Activated naive CD8-positive, alpha-beta T cell treated with anti-CD3 and anti-CD28 coated beads, Interleukin-2, amount 50 U/mL, for 24 hours (primary cell): Measurements from ENCODE around the gene CEMIP.

Source experiments
- ATAC-seq: fragments of 150-1000 bp; cut with Tn5 transposase; one replicate; pipeline ENCODE4 v1.10.0; 2021
- DNase-seq: peaks from one replicate; pipeline ENCODE4 v3.0.0; 2021
- H3K27ac Mint-ChIP-seq: one replicate; pipeline ENCODE4 v1.8.0; 2021; ENCODE audit warnings: mild to moderate bottlenecking, mixed read lengths
- H3K27me3 Mint-ChIP-seq: one replicate; pipeline ENCODE4 v1.8.0; 2021; ENCODE audit warnings: mixed read lengths
- H3K36me3 Mint-ChIP-seq: one replicate; pipeline ENCODE4 v1.8.0; 2021; ENCODE audit warnings: low read depth, mixed read lengths
- H3K4me1 Mint-ChIP-seq: one replicate; pipeline ENCODE4 v1.8.0; 2021; ENCODE audit warnings: mixed read lengths
- H3K4me3 Mint-ChIP-seq: one replicate; pipeline ENCODE4 v1.8.0; 2021; ENCODE audit warnings: mild to moderate bottlenecking, moderate library complexity, mixed read lengths
- H3K9me3 Mint-ChIP-seq: one replicate; pipeline ENCODE4 v1.8.0; 2021; ENCODE audit warnings: mixed read lengths

CEMIP gene

DNA sequence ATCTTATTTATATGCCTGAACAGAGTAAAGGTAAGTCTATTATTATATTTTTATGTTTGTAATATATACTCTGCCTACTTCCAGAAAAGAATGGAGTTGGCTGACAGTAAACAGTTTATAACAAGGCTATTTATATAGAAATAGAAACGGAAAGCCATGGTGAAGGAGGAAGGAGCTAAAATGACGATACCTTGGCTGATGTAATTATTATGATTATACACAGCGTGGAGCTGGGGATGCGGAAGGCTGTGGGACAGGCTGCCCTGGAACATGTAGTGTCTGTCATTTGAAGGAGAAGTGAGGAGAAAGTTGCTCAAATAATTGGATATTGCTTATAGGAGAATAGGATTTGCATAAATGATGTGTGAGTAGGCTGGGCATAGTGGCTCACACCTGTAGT lies 37.8 kb downstream of the CEMIP start:
- H3K27ac Mint-ChIP-seq, result no peak overlapping the region
- H3K36me3 Mint-ChIP-seq, result no peaks in the 10 kb centered on the region
- H3K9me3 Mint-ChIP-seq, result no peaks in the 10 kb centered on the region
- ATAC-seq, result no peak
- peaks cover 6% of the 10 kb centered on the region for H3K27me3 Mint-ChIP-seq
- H3K4me1 Mint-ChIP-seq, result no peaks in the 10 kb centered on the region
- H3K4me3 Mint-ChIP-seq, result no peak overlapping the region
- no peak for DNase-seq

DNA sequence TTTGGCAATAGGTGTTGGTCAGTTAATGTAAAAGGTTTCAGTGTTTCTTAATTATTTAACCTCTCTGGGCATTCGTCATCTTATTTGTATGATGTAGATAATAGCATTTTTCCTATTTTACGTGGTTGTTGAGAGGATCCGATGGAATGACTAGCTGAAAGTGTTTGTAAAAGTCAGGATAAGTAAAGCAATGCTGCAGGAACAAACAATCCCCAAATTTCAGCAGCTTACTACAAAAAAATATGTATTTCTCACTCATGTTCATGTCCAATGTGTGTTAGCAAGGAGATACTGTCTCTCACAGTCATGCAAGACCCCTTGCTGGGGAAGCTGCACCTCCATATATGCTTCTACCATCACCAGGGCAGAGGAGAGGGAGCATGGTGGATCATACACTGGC lies 38.7 kb downstream of the CEMIP start:
- Mint-ChIP-seq H3K4me3 (no peak overlapping the region), H3K27ac (no peak overlapping the region), H3K27me3 (peaks cover 6% of the 10 kb centered on the region), H3K4me1 (no peaks in the 10 kb centered on the region), H3K9me3 (no peaks in the 10 kb centered on the region), H3K36me3 (no peaks in the 10 kb centered on the region)
- DNase-seq, result no peak
- no peak for ATAC-seq

DNA sequence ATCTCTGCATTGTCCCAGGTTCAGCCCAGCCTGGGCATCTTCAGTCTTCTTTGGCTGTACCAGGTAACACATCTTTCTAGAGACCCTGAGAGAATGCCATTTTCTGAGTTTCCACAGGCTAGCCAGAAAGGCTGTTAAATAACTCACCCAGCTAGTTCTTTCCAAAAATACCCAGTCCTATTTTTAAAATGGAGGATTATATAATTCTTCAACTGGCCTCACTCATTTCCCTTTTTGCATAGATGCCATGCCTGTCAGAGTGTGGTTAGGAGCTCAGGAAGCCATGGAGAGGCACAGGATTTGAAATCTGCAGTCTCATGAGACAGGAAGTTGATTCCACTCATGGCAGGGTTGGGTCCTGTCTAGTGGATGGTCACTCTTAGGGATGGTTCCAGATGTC lies 39.8 kb downstream of the CEMIP start:
- no peak overlapping the region for H3K27ac Mint-ChIP-seq
- H3K4me1 Mint-ChIP-seq, result no peaks in the 10 kb centered on the region
- H3K27me3 Mint-ChIP-seq, result peaks cover 6% of the 10 kb centered on the region
- no peaks in the 10 kb centered on the region for H3K36me3 Mint-ChIP-seq
- no peak overlapping the region for H3K4me3 Mint-ChIP-seq
- no peak for ATAC-seq
- no peaks in the 10 kb centered on the region for H3K9me3 Mint-ChIP-seq
- no peak for DNase-seq

DNA sequence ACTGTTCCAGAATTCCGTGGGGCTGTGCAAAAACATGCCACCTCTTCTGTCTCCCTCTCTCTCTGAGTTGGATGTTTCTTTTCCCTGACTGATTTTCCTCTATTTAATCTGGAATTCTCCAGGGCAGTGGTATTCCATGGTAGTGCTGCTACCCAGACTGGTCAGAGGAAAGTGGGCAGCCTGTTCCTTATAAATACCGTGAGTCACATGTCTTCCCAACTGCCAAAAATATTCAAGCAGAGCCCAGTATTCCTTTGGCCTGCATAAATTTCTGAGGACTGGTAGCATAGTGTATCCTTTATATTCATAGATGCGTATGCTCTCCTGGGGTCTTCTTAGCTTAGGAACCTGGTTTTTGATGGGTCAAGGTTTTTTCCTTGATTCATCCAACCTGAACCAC lies 40.9 kb downstream of the CEMIP start:
- no peaks in the 10 kb centered on the region for H3K36me3 Mint-ChIP-seq
- DNase-seq (no peak), ATAC-seq (no peak)
- H3K4me3 Mint-ChIP-seq, result no peak overlapping the region
- no peak overlapping the region for H3K27ac Mint-ChIP-seq
- H3K27me3 Mint-ChIP-seq, result peaks cover 2% of the 10 kb centered on the region
- no peaks in the 10 kb centered on the region for H3K9me3 Mint-ChIP-seq
- H3K4me1 Mint-ChIP-seq, result no peaks in the 10 kb centered on the region

DNA sequence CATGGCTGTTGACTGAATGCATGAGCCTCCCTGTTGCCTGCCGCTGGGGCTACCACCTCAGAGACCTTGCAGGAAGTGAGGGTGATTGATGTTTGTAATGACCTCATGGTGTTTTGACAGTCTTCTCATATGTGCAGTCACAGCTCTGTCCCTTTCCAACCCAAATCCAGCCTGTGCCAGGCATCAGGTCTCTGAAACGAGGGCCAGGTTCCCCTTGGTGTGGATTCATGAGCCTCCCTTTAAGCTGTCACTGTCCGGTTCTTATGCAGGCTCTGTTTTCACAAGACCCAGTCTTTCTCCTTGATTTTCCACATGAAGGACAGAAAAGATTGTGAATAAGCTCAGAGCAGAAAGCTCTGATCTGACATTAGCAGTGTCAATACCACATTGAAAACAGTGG lies 43.1 kb downstream of the CEMIP start:
- H3K36me3 Mint-ChIP-seq, result no peaks in the 10 kb centered on the region
- no peaks in the 10 kb centered on the region for H3K9me3 Mint-ChIP-seq
- no peaks in the 10 kb centered on the region for H3K4me1 Mint-ChIP-seq
- no peak overlapping the region for H3K27ac Mint-ChIP-seq
- peaks cover 2% of the 10 kb centered on the region for H3K27me3 Mint-ChIP-seq
- H3K4me3 Mint-ChIP-seq, result no peak overlapping the region
- no peak for DNase-seq
- no peak for ATAC-seq

DNA sequence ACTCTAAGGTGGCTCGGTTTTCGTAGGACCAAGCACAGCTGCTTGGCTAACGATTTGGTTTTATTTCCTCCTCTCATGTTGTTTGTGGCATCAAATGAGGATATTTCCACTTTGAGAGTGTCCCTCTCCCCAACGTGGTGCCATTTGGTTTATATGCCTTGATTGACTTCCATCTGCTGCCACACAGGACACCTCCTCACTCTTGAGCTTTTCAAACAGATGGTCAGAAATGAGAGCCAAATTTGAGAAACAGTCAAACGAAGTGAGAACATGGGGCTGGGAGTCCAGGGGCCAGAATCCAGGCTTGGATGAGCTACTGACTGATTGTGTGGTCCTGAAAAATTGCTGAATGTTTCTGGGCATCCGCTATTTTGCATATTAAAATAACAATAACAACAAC lies 43.5 kb downstream of the CEMIP start:
- DNase-seq (no peak), ATAC-seq (no peak)
- no peak overlapping the region for H3K4me3 Mint-ChIP-seq
- no peaks in the 10 kb centered on the region for H3K4me1 Mint-ChIP-seq
- H3K9me3 Mint-ChIP-seq, result no peaks in the 10 kb centered on the region
- peaks cover 2% of the 10 kb centered on the region for H3K27me3 Mint-ChIP-seq
- H3K27ac Mint-ChIP-seq, result no peak overlapping the region
- no peaks in the 10 kb centered on the region for H3K36me3 Mint-ChIP-seq

DNA sequence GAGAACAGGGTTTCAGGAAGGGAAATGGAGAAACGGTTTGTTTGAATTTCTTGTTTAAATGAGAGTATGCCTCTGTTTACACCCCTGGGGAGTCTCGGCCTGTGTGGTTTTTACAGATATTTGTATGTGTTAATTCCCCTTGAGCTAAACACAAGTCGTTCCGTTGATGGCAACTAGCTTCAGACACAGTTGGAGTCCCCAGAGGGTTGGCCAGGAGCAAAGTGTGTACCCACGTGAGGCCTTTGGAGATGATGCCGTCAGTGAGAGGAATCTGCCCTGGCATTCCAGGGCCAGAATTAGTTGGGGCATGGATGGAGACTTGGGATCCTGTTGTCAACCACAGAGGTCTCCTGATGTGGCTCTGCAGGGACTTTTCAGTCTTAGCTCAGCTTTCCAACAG lies 44.0 kb downstream of the CEMIP start:
- Mint-ChIP-seq H3K27ac (no peak overlapping the region), H3K4me3 (no peak overlapping the region), H3K9me3 (no peaks in the 10 kb centered on the region), H3K36me3 (no peaks in the 10 kb centered on the region), H3K27me3 (peaks cover 2% of the 10 kb centered on the region), H3K4me1 (no peaks in the 10 kb centered on the region)
- DNase-seq (no peak), ATAC-seq (no peak)

DNA sequence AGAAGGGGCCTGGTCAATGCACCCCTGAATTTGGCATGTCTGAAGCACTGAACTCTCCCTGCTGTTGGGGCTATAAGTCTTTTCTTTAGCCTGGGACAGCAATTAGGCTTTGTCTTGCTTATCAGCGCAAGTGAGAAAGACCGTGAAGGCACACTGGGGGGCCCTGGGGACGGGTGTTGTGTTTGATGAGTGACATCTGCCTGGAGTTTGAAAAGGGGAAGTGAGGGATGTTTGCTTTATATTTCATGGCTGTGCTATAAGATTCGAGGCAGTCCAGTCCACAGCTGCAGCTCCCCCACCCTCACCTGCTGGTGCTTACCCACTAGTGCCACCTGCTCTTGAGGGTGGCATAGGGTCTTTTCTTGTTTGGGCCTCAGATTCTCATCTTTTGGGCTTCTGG lies 44.8 kb downstream of the CEMIP start:
- Mint-ChIP-seq H3K4me1 (no peaks in the 10 kb centered on the region), H3K4me3 (no peak overlapping the region), H3K27ac (no peak overlapping the region), H3K27me3 (peaks cover 2% of the 10 kb centered on the region), H3K9me3 (no peaks in the 10 kb centered on the region), H3K36me3 (no peaks in the 10 kb centered on the region)
- DNase-seq, result no peak
- ATAC-seq, result no peak

DNA sequence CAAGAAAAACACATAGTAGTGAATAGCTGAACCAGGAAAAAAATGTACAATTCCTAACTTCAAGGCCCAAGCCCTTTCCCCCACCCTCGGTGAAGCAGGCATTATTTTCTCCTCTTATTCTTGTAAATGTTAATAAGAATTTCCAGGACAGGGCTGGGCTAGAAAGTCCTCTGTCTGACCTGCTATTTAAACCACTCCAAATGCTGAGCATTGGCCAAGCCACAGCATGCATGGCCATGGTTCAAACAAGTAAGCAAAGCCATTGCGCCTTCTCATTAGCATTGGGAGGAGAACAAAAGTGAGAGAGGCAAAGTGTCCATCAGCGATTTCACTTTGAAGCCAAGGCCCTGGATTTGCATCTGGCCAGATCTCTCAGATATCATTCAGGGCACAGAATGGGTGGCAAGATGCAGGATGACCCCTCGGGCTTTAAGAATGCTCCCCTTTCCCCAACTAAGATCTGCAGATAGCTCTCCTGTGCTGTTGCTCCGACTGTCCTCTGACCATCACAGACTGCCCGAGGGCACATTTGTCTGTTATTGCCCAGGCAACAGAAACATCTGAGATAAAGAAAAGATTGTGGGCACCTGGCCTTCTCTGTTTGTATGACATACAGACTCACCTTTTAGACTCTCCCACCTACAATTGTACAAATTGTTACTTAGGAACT lies 46.3 kb downstream of the CEMIP start:
- Mint-ChIP-seq H3K9me3 (no peaks in the 10 kb centered on the region), H3K4me1 (no peaks in the 10 kb centered on the region), H3K36me3 (no peaks in the 10 kb centered on the region), H3K4me3 (no peak overlapping the region), H3K27me3 (peaks cover 2% of the 10 kb centered on the region), H3K27ac (no peak overlapping the region)
- no peak for DNase-seq
- no peak for ATAC-seq

DNA sequence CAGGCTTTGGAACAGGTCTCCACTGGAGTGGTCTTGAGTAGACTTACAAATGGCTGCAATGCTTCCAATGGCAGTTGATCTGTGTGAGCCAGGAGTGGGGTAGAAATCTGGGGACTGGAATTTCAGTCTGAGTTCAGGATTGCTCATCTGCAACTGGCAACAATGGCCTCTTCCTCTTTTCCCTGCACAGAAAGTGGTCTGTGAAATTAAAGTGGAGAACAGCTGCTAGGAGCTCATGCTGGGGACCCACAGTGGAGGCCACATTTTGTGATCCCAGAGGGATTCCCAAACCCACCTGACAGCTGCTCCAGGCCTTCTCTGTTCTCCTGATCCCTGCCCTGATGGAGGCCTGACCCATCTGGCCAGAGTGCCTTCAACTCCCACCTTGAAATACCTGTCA lies 49.6 kb downstream of the CEMIP start:
- ATAC-seq (no peak), DNase-seq (no peak)
- Mint-ChIP-seq H3K4me1 (no peaks in the 10 kb centered on the region), H3K36me3 (no peaks in the 10 kb centered on the region), H3K9me3 (no peaks in the 10 kb centered on the region), H3K27me3 (peaks cover 2% of the 10 kb centered on the region), H3K27ac (no peak overlapping the region), H3K4me3 (no peak overlapping the region)

DNA sequence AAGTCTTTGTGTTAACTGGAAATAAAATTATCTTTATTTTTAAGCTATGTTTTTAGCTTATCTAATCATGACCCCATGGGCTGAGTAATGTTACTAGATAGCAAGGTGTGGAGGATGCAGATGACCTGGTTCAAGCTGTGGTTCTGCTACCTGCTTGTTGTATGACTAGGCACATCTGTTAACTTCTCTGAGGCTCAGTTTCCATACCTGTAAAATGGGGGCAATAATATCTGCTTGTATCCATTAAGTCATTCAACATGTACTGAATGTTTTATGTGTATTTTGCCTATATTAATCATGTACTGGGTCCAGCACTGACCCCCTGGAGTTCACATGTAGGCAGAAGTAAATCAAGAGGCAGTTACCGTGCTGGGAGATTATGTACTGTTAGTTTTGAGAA lies 51.5 kb downstream of the CEMIP start:
- Mint-ChIP-seq H3K27ac (no peak overlapping the region), H3K36me3 (no peaks in the 10 kb centered on the region), H3K4me3 (no peak overlapping the region), H3K27me3 (peaks cover 2% of the 10 kb centered on the region), H3K9me3 (no peaks in the 10 kb centered on the region), H3K4me1 (no peaks in the 10 kb centered on the region)
- no peak for ATAC-seq
- DNase-seq, result no peak

DNA sequence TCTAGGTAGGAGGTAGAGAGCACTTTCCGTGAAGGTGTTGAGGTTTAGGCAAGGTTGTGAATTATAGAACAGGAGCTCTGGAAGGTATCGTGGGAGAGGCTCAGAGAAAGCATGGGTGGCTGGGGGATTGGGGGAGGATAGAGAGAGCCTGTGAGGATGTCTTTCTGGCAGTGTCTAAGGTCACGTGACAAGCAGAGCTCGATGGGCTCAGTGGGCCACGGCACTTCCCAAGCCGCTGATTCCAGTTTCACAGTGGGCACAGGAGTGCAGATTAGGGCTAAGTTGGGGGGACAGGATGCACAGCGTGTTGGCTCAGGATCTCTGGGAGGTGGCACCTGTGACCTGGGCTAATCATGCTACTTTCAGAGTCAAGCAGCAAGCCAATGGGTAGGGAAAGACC lies 52.0 kb downstream of the CEMIP start:
- ATAC-seq (no peak), DNase-seq (no peak)
- H3K4me1 Mint-ChIP-seq, result no peaks in the 10 kb centered on the region
- H3K9me3 Mint-ChIP-seq, result no peaks in the 10 kb centered on the region
- H3K27me3 Mint-ChIP-seq, result peaks cover 2% of the 10 kb centered on the region
- H3K36me3 Mint-ChIP-seq, result no peaks in the 10 kb centered on the region
- H3K27ac Mint-ChIP-seq, result no peak overlapping the region
- H3K4me3 Mint-ChIP-seq, result no peak overlapping the region

DNA sequence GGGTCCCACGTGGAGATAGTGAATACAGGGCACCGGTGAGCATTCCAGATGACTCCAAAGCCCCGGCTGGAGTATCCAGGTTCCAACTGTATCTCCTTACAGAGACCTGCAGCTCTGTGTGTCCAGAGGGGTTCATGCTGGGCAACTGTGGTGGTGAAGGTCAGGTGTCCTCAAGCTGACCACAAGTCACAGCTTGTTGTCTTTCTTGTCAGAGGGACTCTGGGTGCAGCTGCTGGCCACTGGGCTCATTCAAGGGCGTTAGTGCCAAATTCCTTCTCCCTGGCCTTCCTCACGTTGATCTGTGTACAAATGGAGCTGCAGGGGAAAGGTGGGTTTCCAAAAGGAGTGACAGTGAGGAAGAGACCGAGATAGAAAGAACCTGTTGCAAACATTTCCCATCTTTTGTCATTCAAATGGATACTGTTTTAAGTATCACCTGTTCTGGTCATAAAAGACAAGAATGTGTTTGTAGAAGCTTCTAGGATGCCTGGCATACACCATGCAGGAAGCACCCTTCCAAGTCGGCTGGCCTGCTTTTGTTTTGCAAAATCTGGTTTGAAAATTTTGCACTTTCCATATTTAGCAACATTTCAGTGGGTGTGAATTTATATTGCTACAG lies 52.5 kb downstream of the CEMIP start:
- H3K27ac Mint-ChIP-seq, result no peak overlapping the region
- DNase-seq, result no peak
- H3K9me3 Mint-ChIP-seq, result no peaks in the 10 kb centered on the region
- peaks cover 5% of the 10 kb centered on the region for H3K27me3 Mint-ChIP-seq
- H3K4me1 Mint-ChIP-seq, result no peaks in the 10 kb centered on the region
- no peaks in the 10 kb centered on the region for H3K36me3 Mint-ChIP-seq
- H3K4me3 Mint-ChIP-seq, result no peak overlapping the region
- ATAC-seq, result no peak

DNA sequence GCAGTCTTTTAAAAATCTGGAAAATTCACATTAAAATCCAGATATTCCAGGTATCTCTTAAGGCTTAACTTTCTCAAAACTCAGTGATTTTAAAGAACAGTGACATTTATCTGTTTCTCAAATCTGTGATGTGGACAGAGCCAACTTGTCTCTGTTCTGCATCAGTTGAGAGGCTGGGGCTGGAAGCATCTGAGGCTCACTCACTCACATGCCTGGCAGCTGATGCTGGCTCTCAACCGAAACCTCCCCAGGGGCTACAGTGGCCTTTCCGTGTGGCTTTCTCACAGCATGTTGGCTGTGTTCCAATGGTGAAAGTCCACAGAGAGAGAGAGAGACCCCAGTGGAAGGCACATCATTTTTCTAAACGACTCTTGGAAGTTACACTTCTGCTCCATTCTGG lies 53.5 kb downstream of the CEMIP start:
- no peak overlapping the region for H3K27ac Mint-ChIP-seq
- H3K9me3 Mint-ChIP-seq, result no peaks in the 10 kb centered on the region
- H3K4me1 Mint-ChIP-seq, result no peaks in the 10 kb centered on the region
- DNase-seq (no peak), ATAC-seq (no peak)
- peaks cover 5% of the 10 kb centered on the region for H3K27me3 Mint-ChIP-seq
- H3K36me3 Mint-ChIP-seq, result no peaks in the 10 kb centered on the region
- H3K4me3 Mint-ChIP-seq, result no peak overlapping the region

DNA sequence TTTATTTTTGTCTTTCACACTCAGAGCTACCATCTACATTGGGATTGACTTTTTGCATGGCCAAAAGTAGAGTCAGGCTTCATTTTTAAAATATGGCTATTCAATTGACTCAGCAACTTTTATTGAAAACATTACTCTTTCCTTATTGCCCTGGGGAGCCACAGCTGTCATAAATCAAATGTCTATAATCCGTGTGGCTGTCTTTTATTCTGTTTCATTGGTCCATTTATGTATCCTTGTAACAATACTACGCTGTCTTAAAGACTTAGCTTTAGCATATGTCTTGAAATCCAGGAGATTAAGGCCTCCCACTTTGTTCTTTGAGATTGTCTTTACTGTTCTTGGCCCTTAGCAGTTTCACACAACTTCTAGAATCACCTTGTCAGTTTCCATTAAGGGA lies 55.2 kb downstream of the CEMIP start:
- Mint-ChIP-seq H3K27ac (no peak overlapping the region), H3K9me3 (no peaks in the 10 kb centered on the region), H3K27me3 (peaks cover 5% of the 10 kb centered on the region), H3K4me3 (no peak overlapping the region), H3K36me3 (no peaks in the 10 kb centered on the region), H3K4me1 (no peaks in the 10 kb centered on the region)
- ATAC-seq (no peak), DNase-seq (no peak)

DNA sequence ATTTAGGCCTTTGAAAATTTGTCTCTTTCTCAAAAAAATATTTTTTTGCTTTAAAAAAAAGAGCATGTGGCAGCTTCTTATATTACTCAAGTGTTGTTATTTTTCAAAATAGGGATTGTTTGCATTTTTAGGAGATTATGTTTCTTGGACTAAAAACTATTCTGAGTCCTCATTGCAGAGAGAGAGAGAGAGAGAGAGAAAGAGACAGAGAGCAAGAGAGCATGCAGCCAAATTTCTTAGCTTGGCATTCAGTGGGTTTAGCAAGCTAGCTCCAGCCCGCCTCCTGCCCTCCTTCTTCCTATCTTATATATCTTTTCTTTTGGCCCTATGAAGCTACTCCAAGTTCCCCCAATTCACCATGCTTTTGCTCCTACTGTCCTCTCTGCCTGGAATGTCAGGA lies 55.7 kb downstream of the CEMIP start:
- H3K4me3 Mint-ChIP-seq, result no peak overlapping the region
- no peaks in the 10 kb centered on the region for H3K36me3 Mint-ChIP-seq
- DNase-seq (no peak), ATAC-seq (no peak)
- peaks cover 5% of the 10 kb centered on the region for H3K27me3 Mint-ChIP-seq
- no peaks in the 10 kb centered on the region for H3K9me3 Mint-ChIP-seq
- no peaks in the 10 kb centered on the region for H3K4me1 Mint-ChIP-seq
- no peak overlapping the region for H3K27ac Mint-ChIP-seq
